CD14-positive monocyte (primary cell): ENCODE measurements around the gene PTPRO. TPM values are rescaled to one million over a fixed set of nuclear protein-coding genes. Genes with fewer than 3 reads are reported as not detected.

ENCODE experiments used
- DNase-seq, 3 donors: peaks; one replicate each; pipeline ENCODE4 v3.0.0-alpha.2; 2011 to 2022
- H2AFZ ChIP-seq: 2 replicates; pipeline ENCODE4 v1.6.0; 2012; ENCODE audit warnings: mild to moderate bottlenecking, low read depth, low read length, inconsistent platforms; ENCODE audit not compliant: insufficient read depth, poor library complexity, severe bottlenecking
- H3K27ac ChIP-seq, 2 donors: 1 replicate in 1 of 2; 2 replicates in 1 of 2; pipeline ENCODE4 v1.5.1; 2012 to 2013; ENCODE audit warnings: low read length in 2 of 2, control low read depth in 1 of 2, inconsistent platforms in 1 of 2, low read depth in 1 of 2, mild to moderate bottlenecking in 1 of 2
- H3K27me3 ChIP-seq, 2 donors: one replicate each; pipeline versions ENCODE4 v1.6.0 to v1.6.1; 2011 to 2013; ENCODE audit warnings: low read length in 2 of 2; ENCODE audit not compliant: control insufficient read depth in 2 of 2, insufficient read depth in 2 of 2
- H3K36me3 ChIP-seq, 2 donors: replicated peaks in 1 of 2; 1 replicate in 1 of 2; 2 replicates in 1 of 2; pipeline versions ENCODE4 v1.5.1 to v1.6.1; 2012 to 2013; ENCODE audit warnings: low read length in 2 of 2, control low read depth in 1 of 2, inconsistent platforms in 1 of 2, mild to moderate bottlenecking in 1 of 2; ENCODE audit not compliant: insufficient read depth in 2 of 2, control insufficient read depth in 1 of 2
- H3K4me1 ChIP-seq, 2 donors: 1 replicate in 1 of 2; 2 replicates in 1 of 2; pipeline versions ENCODE4 v1.5.1 to v1.6.1; 2012 to 2013; ENCODE audit warnings: low read length in 2 of 2, control low read depth in 1 of 2, inconsistent platforms in 1 of 2, mild to moderate bottlenecking in 1 of 2, moderate library complexity in 1 of 2; ENCODE audit not compliant: insufficient read depth in 2 of 2, control insufficient read depth in 1 of 2
- H3K4me2 ChIP-seq: replicated peaks from 2 replicates; pipeline ENCODE3; 2012; ENCODE audit warnings: low read length, moderate library complexity, mild to moderate bottlenecking; ENCODE audit not compliant: poor library complexity, severe bottlenecking; ENCODE audit errors: extremely low read depth
- H3K4me3 ChIP-seq, 3 experiments: fragments of 200-600 bp in 1 of 3; sonication (generic) in 1 of 3; replicated peaks in 1 of 3; 1 replicate in 2 of 3; 2 replicates in 1 of 3; pipeline ENCODE4 v1.5.1; 2011 to 2013; ENCODE audit warnings: low read length in 3 of 3, mild to moderate bottlenecking in 3 of 3, control low read depth in 2 of 3, low read depth in 2 of 3, inconsistent platforms in 1 of 3, moderate library complexity in 1 of 3
- H3K79me2 ChIP-seq: 2 replicates; pipeline ENCODE4 v1.6.0; 2012; ENCODE audit warnings: mild to moderate bottlenecking, control low read depth, inconsistent platforms, low read length, moderate library complexity; ENCODE audit not compliant: insufficient read depth
- H3K9ac ChIP-seq: 2 replicates; pipeline ENCODE4 v1.6.0; 2017; ENCODE audit warnings: low read length, mild to moderate bottlenecking; ENCODE audit not compliant: insufficient read depth, poor library complexity, severe bottlenecking
- H3K9me3 ChIP-seq, 2 donors: replicated peaks in 1 of 2; 1 replicate in 1 of 2; 2 replicates in 1 of 2; pipeline versions ENCODE4 v1.5.1 to v1.6.1; 2012 to 2013; ENCODE audit warnings: low read length in 2 of 2, control low read depth in 1 of 2; ENCODE audit not compliant: control insufficient read depth in 1 of 2, insufficient read depth in 1 of 2
- H4K20me1 ChIP-seq: 2 replicates; pipeline ENCODE4 v1.6.0; 2012; ENCODE audit warnings: mild to moderate bottlenecking, low read length, control low read depth, moderate library complexity; ENCODE audit not compliant: insufficient read depth
- H3K27ac Mint-ChIP-seq, 7 donors: one replicate each; pipeline ENCODE4 v1.8.0; 2020; ENCODE audit warnings: mild to moderate bottlenecking in 7 of 7, mixed read lengths in 7 of 7, moderate library complexity in 6 of 7, inconsistent platforms in 2 of 7
- H3K27me3 Mint-ChIP-seq, 3 donors: one replicate each; pipeline ENCODE4 v1.8.0; 2021 to 2022; ENCODE audit warnings: low read depth in 3 of 3, mild to moderate bottlenecking in 3 of 3, mixed read lengths in 3 of 3, moderate library complexity in 3 of 3, inconsistent platforms in 1 of 3
- H3K36me3 Mint-ChIP-seq, 2 donors: one replicate each; pipeline ENCODE4 v1.8.0; 2020; ENCODE audit warnings: mixed read lengths in 2 of 2, inconsistent platforms in 1 of 2, mild to moderate bottlenecking in 1 of 2
- H3K4me1 Mint-ChIP-seq: one replicate; pipeline ENCODE4 v1.8.0; 2020; ENCODE audit warnings: mild to moderate bottlenecking, mixed read lengths
- H3K4me3 Mint-ChIP-seq, 2 donors: one replicate each; pipeline ENCODE4 v1.8.0; 2020; ENCODE audit warnings: mild to moderate bottlenecking in 2 of 2, mixed read lengths in 2 of 2, moderate library complexity in 1 of 2
- H3K9me3 Mint-ChIP-seq, 7 donors: one replicate each; pipeline ENCODE4 v1.8.0; 2020 to 2022; ENCODE audit warnings: mixed read lengths in 7 of 7, mild to moderate bottlenecking in 6 of 7, moderate library complexity in 6 of 7, inconsistent platforms in 2 of 7
- CTCF ChIP-seq: fragments of 200-600 bp; IDR thresholded peaks from one replicate; pipeline ENCODE4 v1.8.0; 2022; ENCODE audit warnings: antibody characterized with exemption, mild to moderate bottlenecking
- WGBS: methylation state at CpG from one replicate; pipeline ENCODE4 v1.1.5; 2013; ENCODE audit warnings: missing lambda C conversion rate; ENCODE audit not compliant: insufficient coverage; 5-methylcytosine and 5-hydroxymethylcytosine counted together
- intact Hi-C, 2 donors: fragments of 100-400 bp; cut with micrococcal nuclease; formaldehyde crosslinking; loops; one replicate each; pipeline versions ENCODE4 v1.15.0 to v1.15.1; 2023
- polyA plus RNA-seq, 3 donors: library from polyadenylated mRNA; depleted of rRNA in 1 of 3; unstranded in 2 of 3; stranded (reverse) in 1 of 3; fragments of 300-500 nt in 2 of 3; fragments of >200 nt in 1 of 3; fragmentation: Illumina TruSeq in 2 of 3; gene quantifications; 1 replicate in 2 of 3; 2 replicates in 1 of 3; pipeline ENCODE4 v1.2.3, GENCODE V29; 2012 to 2021

Gene PTPRO
- polyA plus RNA-seq, 3 donors, result 3.1 to 12.0 (median 4.7) TPM

DNA sequence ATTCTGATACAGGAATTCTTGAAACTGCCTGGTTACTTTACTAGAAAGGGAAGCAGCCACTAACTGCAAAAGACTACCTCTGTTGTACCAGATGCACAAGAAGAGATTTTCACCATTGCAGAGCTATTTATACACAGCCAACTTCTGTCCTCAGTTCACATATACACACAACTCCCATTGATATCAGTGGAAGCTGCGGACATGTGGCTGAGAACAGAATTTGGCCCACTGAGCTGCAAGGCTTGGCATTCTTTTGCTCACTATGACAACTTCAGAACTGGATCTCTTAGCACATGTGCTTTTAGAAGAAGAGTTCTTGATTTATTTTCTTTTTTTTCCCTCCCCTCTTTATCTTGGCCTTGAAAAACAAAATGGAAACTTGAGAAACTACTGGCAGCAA lies 28.3 kb downstream of the PTPRO start:
- no peak overlapping the region for H2AFZ ChIP-seq
- no peaks in the 10 kb centered on the region for H3K4me1 ChIP-seq
- no peak overlapping the region for H3K9ac ChIP-seq
- no peak for DNase-seq
- H4K20me1 ChIP-seq, result no peaks in the 10 kb centered on the region
- H3K4me1 Mint-ChIP-seq, result no peaks in the 10 kb centered on the region
- peaks cover 4 to 5% (median 5%) of the 10 kb centered on the region in 3 donors for H3K27me3 Mint-ChIP-seq
- no peak overlapping the region for H3K27ac ChIP-seq
- no peaks in the 10 kb centered on the region for H3K27me3 ChIP-seq
- H3K36me3 ChIP-seq, result no peaks in the 10 kb centered on the region
- peaks cover 0 to 5% (median 0%) of the 10 kb centered on the region in 7 donors for H3K9me3 Mint-ChIP-seq
- H3K4me3 ChIP-seq, result no peak overlapping the region
- H3K79me2 ChIP-seq, result no peaks in the 10 kb centered on the region
- no peak overlapping the region for H3K4me3 Mint-ChIP-seq
- no peaks in the 10 kb centered on the region for H3K9me3 ChIP-seq
- H3K27ac Mint-ChIP-seq, result no peak overlapping the region
- WGBS, result 100% methylated on average over 1 of the region's 1 CpG
- intact Hi-C loops, result no loop called here
- H3K4me2 ChIP-seq, result no peak overlapping the region
- TF ChIP-seq CTCF, result no peak
- H3K36me3 Mint-ChIP-seq, result no peaks in the 10 kb centered on the region

DNA sequence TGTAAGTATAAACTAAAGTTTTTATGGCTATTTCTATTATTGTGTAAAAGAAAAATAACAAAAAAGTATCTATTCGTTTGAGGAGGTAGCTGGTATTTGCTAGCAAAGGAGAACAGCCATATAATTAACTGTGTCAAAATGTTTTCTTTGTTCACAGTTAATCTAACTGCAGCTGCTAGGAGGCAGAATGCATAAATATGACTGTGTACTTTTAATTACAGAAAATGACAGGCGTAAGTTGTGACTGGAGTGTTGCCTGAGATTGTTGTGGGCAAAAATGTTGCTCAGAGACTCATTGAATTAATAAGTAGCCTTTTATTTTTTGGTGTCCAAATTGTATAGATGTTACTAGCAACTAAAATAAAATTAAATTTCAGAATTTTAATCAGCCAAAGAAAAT lies 33.5 kb downstream of the PTPRO start:
- H3K9me3 ChIP-seq, result no peaks in the 10 kb centered on the region
- no peak overlapping the region for H3K9ac ChIP-seq
- no peak overlapping the region for H3K4me3 ChIP-seq
- no peak overlapping the region for H3K4me2 ChIP-seq
- Mint-ChIP-seq H3K4me3 (no peak overlapping the region), H3K9me3 (peaks cover 0 to 3% (median 0%) of the 10 kb centered on the region in 7 donors), H3K27ac (no peak overlapping the region), H3K27me3 (peaks cover 0 to 2% (median 0%) of the 10 kb centered on the region in 3 donors), H3K4me1 (no peaks in the 10 kb centered on the region), H3K36me3 (no peaks in the 10 kb centered on the region)
- H3K79me2 ChIP-seq, result no peaks in the 10 kb centered on the region
- H3K36me3 ChIP-seq, result no peaks in the 10 kb centered on the region
- no peaks in the 10 kb centered on the region for H3K4me1 ChIP-seq
- H2AFZ ChIP-seq, result no peak overlapping the region
- no peak for DNase-seq
- no peak for TF ChIP-seq CTCF
- WGBS, result 100% methylated on average over 1 of the region's 2 CpGs
- H3K27me3 ChIP-seq, result no peaks in the 10 kb centered on the region
- no peaks in the 10 kb centered on the region for H4K20me1 ChIP-seq
- intact Hi-C loops, result no loop called here
- H3K27ac ChIP-seq, result no peak overlapping the region
